ENCODE results near the gene RPS26. TPM values are rescaled to one million over a fixed set of nuclear protein-coding genes. Genes with fewer than 3 reads are reported as not detected.
A peak's percentile ranks its signal among the peaks of the same experiment; 100 is the strongest.
"Not testable (repeated sequence)": the region's sequence is repeated elsewhere in the genome, so short reads cannot be mapped to it uniquely, and the experiment has no call there.

Gene RPS26
- total RNA-seq, 4 donors from 2014 or later, result 381 to 1,639 (median 1,040) TPM

- Histone ChIP-seq H3K27me3 (no peaks in the 10 kb centered on the region), H3K4me1 (peaks cover 4 to 9% (median 6%) of the 10 kb centered on the region in 3 donors), H3K27ac (no peak overlapping the region), H3K4me3 (no peak overlapping the region), H3K36me3 (peaks cover 0 to 55% (median 5%) of the 10 kb centered on the region in 3 donors), H3K9me3 (no peaks in the 10 kb centered on the region)
- DNase-seq, result no peak
- intact Hi-C loops (cut with DNase I), result loop anchor here (5.0 kb wide), 1 partner anchor 45 kb away; no protein-coding TSS in a partner anchor
- 55 to 71% methylated on average over 2 of the region's 2 CpGs for WGBS, 2 donors
- no peak for TF ChIP-seq POLR2A (IDR thresholded peaks at IDR 0.05)
- no peak for TF ChIP-seq CTCF (IDR thresholded peaks at IDR 0.05)
Measured at GRCh38 chr12:56037161-56037560, 4.6 kb upstream of the RPS26 start.

GRCh38 chr12:56038022-56038655, 3.6 kb upstream of the RPS26 start:
- peaks cover 4 to 16% (median 13%) of the 10 kb centered on the region in 3 donors for H3K4me1 ChIP-seq
- H3K27ac ChIP-seq, result no peak overlapping the region
- 46 to 73% methylated on average over 2 of the region's 2 CpGs for WGBS, 2 donors
- H3K4me3 ChIP-seq, result no peak overlapping the region
- intact Hi-C loops (cut with DNase I), result loop anchor here (5.0 kb wide), 1 partner anchor 46 kb away; no protein-coding TSS in a partner anchor
- H3K36me3 ChIP-seq, result peaks cover under 1 to 49% (median 5%) of the 10 kb centered on the region in 3 donors
- no peaks in the 10 kb centered on the region for H3K9me3 ChIP-seq
- DNase-seq, result no peak
- no peaks in the 10 kb centered on the region for H3K27me3 ChIP-seq
- TF ChIP-seq CTCF (IDR thresholded peaks at IDR 0.05) (no peak), POLR2A (IDR thresholded peaks at IDR 0.05) (no peak)

GRCh38 chr12:56040151-56040550, 1.6 kb upstream of the RPS26 start:
- Histone ChIP-seq H3K36me3 (peaks cover 0 to 49% (median 18%) of the 10 kb centered on the region in 3 donors), H3K27me3 (no peaks in the 10 kb centered on the region), H3K27ac (no peak overlapping the region), H3K4me1 (peaks cover 9 to 24% (median 18%) of the 10 kb centered on the region in 3 donors), H3K4me3 (no peak overlapping the region), H3K9me3 (no peaks in the 10 kb centered on the region)
- DNase-seq, result no peak
- TF ChIP-seq CTCF (IDR thresholded peaks at IDR 0.05), result no peak
- TF ChIP-seq POLR2A (IDR thresholded peaks at IDR 0.05), result no peak
- intact Hi-C loops (cut with DNase I), result loop anchor here (10.0 kb wide), 1 partner anchor 65 kb away; the partner anchor contains the start of gene PA2G4
- 100% methylated on average over 1 of the region's 1 CpG for WGBS, 2 donors

GRCh38 chr12:56040963-56041551, 661 bp upstream of the RPS26 start:
- H3K27me3 ChIP-seq, result no peaks in the 10 kb centered on the region
- H3K27ac ChIP-seq, result peak overlapping the region; percentile 92 to 99 (median 96)
- H3K9me3 ChIP-seq, result no peaks in the 10 kb centered on the region
- intact Hi-C loops (cut with DNase I), result loop anchor here (10.0 kb wide), 1 partner anchor 64 kb away; the partner anchor contains the start of gene PA2G4
- peaks cover 9 to 24% (median 18%) of the 10 kb centered on the region in 3 donors for H3K4me1 ChIP-seq
- H3K36me3 ChIP-seq, result peaks cover 0 to 49% (median 21%) of the 10 kb centered on the region in 3 donors
- no peak for DNase-seq
- WGBS, 2 donors, result 46 to 61% methylated on average over 14 of the region's 14 CpGs
- peak overlapping the region; percentile 81 to 89 (median 82) for H3K4me3 ChIP-seq
- no peak for TF ChIP-seq POLR2A (IDR thresholded peaks at IDR 0.05)
- TF ChIP-seq CTCF (IDR thresholded peaks at IDR 0.05), result peak in 2 of 6 experiments; percentile 16 to 30

GRCh38 chr12:56042430-56042813, 704 bp downstream of the RPS26 start:
- H3K4me1 ChIP-seq, result peaks cover 9 to 33% (median 21%) of the 10 kb centered on the region in 3 donors
- intact Hi-C loops (cut with DNase I), result loop anchor here (10.0 kb wide), 1 partner anchor 62 kb away; the partner anchor contains the start of gene PA2G4
- H3K27me3 ChIP-seq, DNase-seq, H3K9me3 ChIP-seq: not testable (repeated sequence)
- peak overlapping the region; percentile 81 to 89 (median 82) for H3K4me3 ChIP-seq
- peak overlapping the region; percentile 92 to 99 (median 96) for H3K27ac ChIP-seq
- H3K36me3 ChIP-seq, result peaks cover 0 to 38% (median 21%) of the 10 kb centered on the region in 3 donors
- WGBS, 2 donors, result 0 to 1% methylated on average over 11 to 17 of the region's 20 CpGs

Data from esophagus squamous epithelium (tissue), 5 donors.